Neural crest cell (in vitro differentiated cells): ENCODE data around the gene WNT5B. TPM values are rescaled to one million over a fixed set of nuclear protein-coding genes. Genes with fewer than 3 reads are reported as not detected.

Source experiments
- DNase-seq: peaks from one replicate; pipeline ENCODE4 v3.0.0; 2021; ENCODE audit warnings: low read depth, mixed read lengths, low spot score
- H3K27ac Mint-ChIP-seq: one replicate; pipeline ENCODE4 v1.8.0; 2021; ENCODE audit warnings: mild to moderate bottlenecking, mixed read lengths; ENCODE audit not compliant: unreplicated experiment
- H3K27me3 Mint-ChIP-seq: 2 replicates; pipeline ENCODE4 v1.8.0; 2021; ENCODE audit warnings: low read depth, mild to moderate bottlenecking, mixed read lengths
- H3K36me3 Mint-ChIP-seq: 2 replicates; pipeline ENCODE4 v1.8.0; 2021; ENCODE audit warnings: low read depth, mild to moderate bottlenecking, mixed read lengths
- H3K4me1 Mint-ChIP-seq: 2 replicates; pipeline ENCODE4 v1.8.0; 2021; ENCODE audit warnings: mixed read lengths
- H3K4me3 Mint-ChIP-seq: one replicate; pipeline ENCODE4 v1.8.0; 2021; ENCODE audit warnings: mild to moderate bottlenecking, mixed read lengths
- H3K9me3 Mint-ChIP-seq: 2 replicates; pipeline ENCODE4 v1.8.0; 2021; ENCODE audit warnings: mixed read lengths
- CTCF ChIP-seq: fragments of 200-600 bp; sonication (generic); conservative IDR thresholded peaks from 2 replicates; pipeline ENCODE4 v1.5.0; 2021; ENCODE audit warnings: antibody characterized with exemption, mild to moderate bottlenecking
- total RNA-seq: library from RNA; stranded (reverse); gene quantifications from 2 replicates; pipeline ENCODE4 v1.2.1, GENCODE V29; 2021

Gene WNT5B
- total RNA-seq, 1 donor from 2014 or later, result 14.2 TPM

DNA sequence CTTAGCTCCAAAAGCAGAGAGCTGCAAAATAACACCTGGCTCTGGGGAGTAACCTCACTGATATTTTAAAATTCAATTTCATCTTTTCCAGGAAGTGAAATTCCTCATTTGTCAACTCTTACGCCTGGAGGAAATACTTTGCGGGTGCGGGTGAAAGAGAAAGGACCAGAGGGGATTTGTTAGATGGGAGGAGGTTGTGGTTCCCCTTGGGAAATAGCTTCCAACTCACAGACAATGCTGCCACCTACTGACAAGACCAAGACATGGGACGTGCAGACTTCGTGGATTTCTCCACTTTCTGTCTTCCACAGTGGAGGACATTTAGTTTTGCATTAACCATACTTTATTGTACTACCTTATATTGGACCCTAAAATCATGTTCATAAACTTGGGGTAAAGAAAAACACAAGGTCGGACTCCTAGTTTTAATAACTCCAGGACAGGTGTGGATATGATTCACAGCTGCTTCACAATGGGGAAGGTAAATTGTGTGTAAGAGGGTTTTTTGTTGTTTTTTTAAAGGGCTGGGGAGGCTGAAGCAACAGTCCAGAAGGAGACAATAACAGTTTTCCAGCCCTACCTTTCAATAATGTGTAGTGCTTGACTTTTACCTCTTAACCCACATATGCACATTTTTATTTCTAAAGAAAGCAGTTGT is 45.5 kb upstream of the WNT5B start:
- peak; percentile 71 for DNase-seq
- H3K9me3 Mint-ChIP-seq, result no peaks in the 10 kb centered on the region

GRCh38 chr12:1584326-1584725 is 44.7 kb upstream of the WNT5B start:
- peaks cover 69% of the 10 kb centered on the region for H3K4me1 Mint-ChIP-seq
- no peak for TF ChIP-seq CTCF
- H3K9me3 Mint-ChIP-seq, result no peaks in the 10 kb centered on the region
- peak overlapping the region; percentile 70 for H3K4me3 Mint-ChIP-seq
- no peak overlapping the region for H3K27ac Mint-ChIP-seq
- H3K27me3 Mint-ChIP-seq, result peaks cover 7% of the 10 kb centered on the region
- no peaks in the 10 kb centered on the region for H3K36me3 Mint-ChIP-seq
- no peak for DNase-seq

More for the DNA sequence above, 45.5 kb upstream of the WNT5B start:
- no peak overlapping the region for H3K27ac Mint-ChIP-seq
- H3K36me3 Mint-ChIP-seq, result no peaks in the 10 kb centered on the region
- peaks cover 7% of the 10 kb centered on the region for H3K27me3 Mint-ChIP-seq
- peak overlapping the region; percentile 47 for H3K4me3 Mint-ChIP-seq
- H3K4me1 Mint-ChIP-seq, result peaks cover 72% of the 10 kb centered on the region
- peak; percentile 100 for TF ChIP-seq CTCF

DNA sequence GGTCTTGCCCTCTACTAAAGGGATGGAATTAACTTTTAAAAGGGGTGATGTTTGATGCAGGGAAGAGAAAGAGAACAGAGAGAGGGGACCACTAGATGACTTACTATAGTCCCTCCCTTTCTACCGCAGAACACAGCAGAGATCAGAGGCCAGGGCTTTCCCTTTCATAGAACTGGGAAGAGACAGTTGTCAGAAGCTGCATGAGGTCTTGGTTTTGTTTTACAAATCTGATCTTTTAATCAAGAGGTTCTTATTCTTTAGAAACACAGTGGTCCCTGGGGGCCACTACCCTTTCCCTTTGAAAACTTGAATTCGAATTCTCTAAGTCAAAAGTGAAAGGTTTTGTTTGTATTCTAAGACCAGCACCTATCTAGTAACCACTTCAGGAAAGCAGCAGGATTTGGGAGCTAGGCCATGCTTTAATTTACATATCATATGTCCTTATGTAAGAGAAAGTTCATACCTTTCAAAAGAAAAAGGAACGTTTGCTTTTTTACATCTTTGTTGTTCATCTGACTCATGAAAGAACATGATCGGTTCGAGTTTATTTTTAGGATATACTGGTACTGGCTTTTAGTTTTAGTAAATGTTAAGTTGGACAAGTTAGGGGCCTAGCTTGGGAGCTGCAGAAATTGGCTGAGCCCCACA is 41.0 kb upstream of the WNT5B start:
- no peak for TF ChIP-seq CTCF
- no peak for DNase-seq
- H3K36me3 Mint-ChIP-seq, result peaks cover 4% of the 10 kb centered on the region
- H3K4me1 Mint-ChIP-seq, result peaks cover 73% of the 10 kb centered on the region
- no peak overlapping the region for H3K27ac Mint-ChIP-seq
- peaks cover 5% of the 10 kb centered on the region for H3K27me3 Mint-ChIP-seq
- H3K9me3 Mint-ChIP-seq, result no peaks in the 10 kb centered on the region
- H3K4me3 Mint-ChIP-seq, result peak overlapping the region; percentile 54

DNA sequence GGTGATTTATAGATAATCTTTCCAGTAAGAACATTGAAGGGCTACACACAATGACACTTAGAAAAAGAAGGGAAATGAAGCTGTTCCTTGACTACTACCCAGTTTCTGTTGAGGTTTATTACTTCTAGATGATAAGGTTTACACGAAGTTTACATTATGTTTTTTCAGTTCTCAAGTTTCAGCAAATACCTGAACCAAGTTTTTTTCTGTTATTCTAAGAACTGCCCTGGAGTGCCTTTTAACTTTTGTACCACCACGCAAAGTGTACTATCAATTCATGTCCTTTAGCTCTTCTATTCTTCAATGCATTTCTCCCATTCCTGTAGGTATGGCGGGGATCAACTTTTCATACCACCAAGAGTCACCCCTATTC is 40.5 kb upstream of the WNT5B start:
- Mint-ChIP-seq H3K27ac (no peak overlapping the region), H3K4me3 (peak overlapping the region; percentile 54), H3K27me3 (peaks cover 5% of the 10 kb centered on the region), H3K4me1 (peaks cover 71% of the 10 kb centered on the region), H3K9me3 (no peaks in the 10 kb centered on the region), H3K36me3 (peaks cover 6% of the 10 kb centered on the region)
- no peak for DNase-seq
- no peak for TF ChIP-seq CTCF

DNA sequence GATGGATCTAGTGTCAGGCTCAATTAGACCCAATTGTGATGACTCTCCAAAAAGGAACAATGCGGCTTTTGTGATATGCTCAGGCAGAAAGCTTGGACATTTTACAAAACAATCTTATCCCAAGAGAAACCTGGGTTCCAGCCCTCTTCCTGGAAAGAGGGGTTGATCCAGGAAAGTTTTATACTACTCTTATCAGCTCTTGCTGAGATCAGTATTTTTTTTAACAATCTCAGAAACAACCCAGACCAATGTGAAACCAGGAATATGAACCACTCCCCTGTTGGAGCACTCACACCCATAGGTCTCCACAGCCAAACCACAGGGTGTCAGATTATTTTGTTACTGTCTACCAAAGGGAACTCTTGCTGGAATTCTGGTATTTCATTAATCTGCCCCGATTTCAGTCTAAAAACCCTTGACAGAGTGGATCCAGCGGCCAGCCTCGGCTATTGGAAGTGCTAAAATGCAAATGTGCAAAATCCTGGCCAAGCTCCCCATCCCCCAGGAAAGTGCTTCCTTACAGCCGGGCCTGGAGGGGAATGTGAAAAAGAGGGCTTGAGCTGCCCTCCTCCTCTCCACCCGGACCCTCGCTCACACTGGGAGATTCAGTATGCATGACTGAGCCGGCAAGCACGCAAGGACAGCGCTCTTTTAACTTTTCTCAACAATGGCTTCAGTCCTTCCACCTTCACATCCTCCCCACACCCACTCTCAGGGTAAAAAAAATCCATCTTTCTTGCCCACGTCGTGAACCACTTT is 38.6 kb upstream of the WNT5B start:
- no peaks in the 10 kb centered on the region for H3K9me3 Mint-ChIP-seq
- peaks cover 67% of the 10 kb centered on the region for H3K4me1 Mint-ChIP-seq
- H3K36me3 Mint-ChIP-seq, result peaks cover 6% of the 10 kb centered on the region
- H3K27me3 Mint-ChIP-seq, result peaks cover 6% of the 10 kb centered on the region
- DNase-seq, result peak; percentile 57
- H3K27ac Mint-ChIP-seq, result peak overlapping the region; percentile 91
- TF ChIP-seq CTCF, result no peak
- peak overlapping the region; percentile 90 for H3K4me3 Mint-ChIP-seq
